CD4-positive, alpha-beta T cell (primary cell): ENCODE measurements around the gene KIAA0040. TPM values are rescaled to one million over a fixed set of nuclear protein-coding genes. Genes with fewer than 3 reads are reported as not detected.

Source experiments
- ATAC-seq: fragments of 200-7000 bp; cut with Tn5 transposase; one replicate; pipeline ENCODE4 v1.10.0; 2022; ENCODE audit warnings: mild to moderate bottlenecking; ENCODE audit not compliant: poor library complexity
- CTCF ChIA-PET: fragments of 350-600 bp; sonication (Branson Sonifier 250); formaldehyde crosslinking; loops from one replicate; lab custom pipeline; 2021; ENCODE audit warnings: antibody characterized with exemption, inconsistent platforms; lab: Charles Lee
- POLR2A ChIA-PET: fragments of 350-600 bp; sonication (Branson Sonifier 250); formaldehyde crosslinking; loops from one replicate; lab custom pipeline; 2021; ENCODE audit warnings: antibody characterized with exemption, inconsistent platforms; lab: Charles Lee
- DNase-seq, 14 experiments: peaks; one replicate each; pipeline ENCODE4 v3.0.0-alpha.2; 2013 to 2020; ENCODE audit warnings: mixed read lengths in 2 of 14
- H3K27ac ChIP-seq, 2 donors: one replicate each; pipeline versions ENCODE4 v1.5.1 to v1.7.0; 2013; ENCODE audit warnings: low read length in 2 of 2, low read depth in 1 of 2, mild to moderate bottlenecking in 1 of 2
- H3K27me3 ChIP-seq, 2 experiments: 1 replicate in 1 of 2; 2 replicates in 1 of 2; pipeline versions ENCODE4 v1.6.1 to v1.7.0; 2013; ENCODE audit warnings: low read length in 2 of 2, control low read depth in 1 of 2, mild to moderate bottlenecking in 1 of 2, moderate library complexity in 1 of 2; ENCODE audit not compliant: insufficient read depth in 2 of 2, control insufficient read depth in 1 of 2
- H3K36me3 ChIP-seq: one replicate; pipeline ENCODE4 v1.6.1; 2013; ENCODE audit warnings: low read length, control low read depth; ENCODE audit not compliant: insufficient read depth
- H3K4me1 ChIP-seq: one replicate; pipeline ENCODE4 v1.6.1; 2013; ENCODE audit warnings: low read length, control low read depth; ENCODE audit not compliant: insufficient read depth
- H3K4me3 ChIP-seq: one replicate; pipeline ENCODE4 v1.5.1; 2013; ENCODE audit warnings: mild to moderate bottlenecking, low read length, moderate library complexity
- H3K9me3 ChIP-seq, 2 experiments: 1 replicate in 1 of 2; 2 replicates in 1 of 2; pipeline versions ENCODE4 v1.6.1 to v1.7.0; 2013; ENCODE audit warnings: low read length in 2 of 2, mild to moderate bottlenecking in 2 of 2, control low read depth in 1 of 2, moderate library complexity in 1 of 2; ENCODE audit not compliant: control insufficient read depth in 1 of 2, insufficient read depth in 1 of 2
- H3K27ac Mint-ChIP-seq: one replicate; pipeline ENCODE4 v1.8.0; 2020; ENCODE audit warnings: mixed read lengths
- H3K27me3 Mint-ChIP-seq: one replicate; pipeline ENCODE4 v1.8.0; 2021; ENCODE audit warnings: mixed read lengths
- H3K36me3 Mint-ChIP-seq: one replicate; pipeline ENCODE4 v1.8.0; 2021; ENCODE audit warnings: low read depth, mixed read lengths
- H3K4me1 Mint-ChIP-seq: one replicate; pipeline ENCODE4 v1.8.0; 2021; ENCODE audit warnings: low read depth, mixed read lengths
- H3K4me3 Mint-ChIP-seq: one replicate; pipeline ENCODE4 v1.8.0; 2020; ENCODE audit warnings: mild to moderate bottlenecking, mixed read lengths
- H3K9me3 Mint-ChIP-seq: one replicate; pipeline ENCODE4 v1.8.0; 2020; ENCODE audit warnings: mixed read lengths
- intact Hi-C, 2 experiments: fragments of 100-400 bp; cut with DNase I in 1 of 2; cut with micrococcal nuclease in 1 of 2; formaldehyde crosslinking; loops; one replicate each; pipeline versions ENCODE4 v1.15.1 to v1.9.0; 2023 to 2025; cut with DNase I, micrococcal nuclease
- total RNA-seq, 174 experiments: library from RNA in 2 of 174; stranded (reverse) in 2 of 174; gene quantifications; one replicate each; pipeline ENCODE4 v1.2.3 and lab custom pipeline; 2021 to 2026
- TF ChIP-seq, protein P1 (sequence below): fragments of 200-600 bp; IDR thresholded peaks from one replicate; pipeline ENCODE4 v1.8.0; 2022; ENCODE audit warnings: antibody characterized with exemption, mild to moderate bottlenecking

KIAA0040 gene
- total RNA-seq, 2 experiments from 2014 or later: 13.5 to 14.5 TPM

DNA sequence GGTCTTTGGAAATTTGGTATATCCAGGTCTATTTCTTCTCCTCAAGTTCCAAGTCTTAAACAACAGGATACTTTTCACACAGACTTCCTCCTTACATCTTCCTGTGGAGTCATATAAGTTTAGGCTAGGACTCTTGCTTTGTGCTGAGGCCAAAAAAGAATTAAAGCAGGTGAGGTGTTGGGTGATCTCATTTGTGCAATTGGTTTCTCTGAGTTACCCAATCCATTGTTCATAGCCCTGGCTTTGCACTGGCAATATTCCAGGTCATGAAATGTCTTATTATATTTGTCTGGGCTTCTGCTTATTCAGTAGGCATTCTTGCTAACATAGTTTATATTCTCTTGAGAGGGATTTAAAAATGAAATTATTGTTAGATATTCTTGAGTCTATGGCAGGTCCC, 14.1 kb upstream of the KIAA0040 start:
- DNase-seq (no peak), ATAC-seq (no peak)
- ChIA-PET POLR2A (interaction anchor here (2.1 to 3.5 kb wide), 2 partner anchors 15 to 18 kb away, joined by 9 to 11 read pairs; no protein-coding TSS in a partner anchor), CTCF (no interaction called here)
- Mint-ChIP-seq H3K4me3 (no peak overlapping the region), H3K27ac (no peak overlapping the region), H3K27me3 (no peaks in the 10 kb centered on the region), H3K36me3 (no peaks in the 10 kb centered on the region), H3K4me1 (peaks cover 63% of the 10 kb centered on the region), H3K9me3 (no peaks in the 10 kb centered on the region)
- TF ChIP-seq, protein P1, sequence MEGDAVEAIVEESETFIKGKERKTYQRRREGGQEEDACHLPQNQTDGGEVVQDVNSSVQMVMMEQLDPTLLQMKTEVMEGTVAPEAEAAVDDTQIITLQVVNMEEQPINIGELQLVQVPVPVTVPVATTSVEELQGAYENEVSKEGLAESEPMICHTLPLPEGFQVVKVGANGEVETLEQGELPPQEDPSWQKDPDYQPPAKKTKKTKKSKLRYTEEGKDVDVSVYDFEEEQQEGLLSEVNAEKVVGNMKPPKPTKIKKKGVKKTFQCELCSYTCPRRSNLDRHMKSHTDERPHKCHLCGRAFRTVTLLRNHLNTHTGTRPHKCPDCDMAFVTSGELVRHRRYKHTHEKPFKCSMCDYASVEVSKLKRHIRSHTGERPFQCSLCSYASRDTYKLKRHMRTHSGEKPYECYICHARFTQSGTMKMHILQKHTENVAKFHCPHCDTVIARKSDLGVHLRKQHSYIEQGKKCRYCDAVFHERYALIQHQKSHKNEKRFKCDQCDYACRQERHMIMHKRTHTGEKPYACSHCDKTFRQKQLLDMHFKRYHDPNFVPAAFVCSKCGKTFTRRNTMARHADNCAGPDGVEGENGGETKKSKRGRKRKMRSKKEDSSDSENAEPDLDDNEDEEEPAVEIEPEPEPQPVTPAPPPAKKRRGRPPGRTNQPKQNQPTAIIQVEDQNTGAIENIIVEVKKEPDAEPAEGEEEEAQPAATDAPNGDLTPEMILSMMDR: no peak
- H3K9me3 ChIP-seq: no peaks in the 10 kb centered on the region
- H3K27me3 ChIP-seq: no peaks in the 10 kb centered on the region
- no peak overlapping the region for H3K27ac ChIP-seq
- H3K4me3 ChIP-seq: no peak overlapping the region
- H3K36me3 ChIP-seq: no peaks in the 10 kb centered on the region
- peaks cover 34% of the 10 kb centered on the region for H3K4me1 ChIP-seq
- intact Hi-C loops: loop anchor here in 1 of 2 experiments (5.0 kb wide), 1 partner anchor 91 kb away; no protein-coding TSS in a partner anchor

DNA sequence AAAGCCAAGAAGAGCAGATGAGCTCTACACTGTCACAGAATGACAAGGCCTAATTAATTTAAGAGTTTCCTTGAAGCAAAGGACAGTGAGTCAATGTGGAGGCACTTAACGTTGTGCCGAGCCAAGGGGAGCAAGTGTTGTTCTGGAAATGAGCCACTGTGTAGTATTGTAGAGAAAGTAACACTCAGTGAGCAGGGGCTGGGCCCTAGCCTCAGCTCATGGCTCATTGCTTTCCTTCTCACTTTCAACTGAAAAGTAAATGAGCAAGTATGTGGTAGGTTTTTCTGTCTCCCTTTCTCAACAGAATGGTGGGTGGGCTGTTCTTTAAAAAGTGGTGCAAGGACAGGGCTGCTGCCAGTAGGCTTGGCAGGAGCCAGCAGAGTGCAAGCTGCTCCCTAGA, 11.8 kb upstream of the KIAA0040 start:
- no peaks in the 10 kb centered on the region for H3K9me3 Mint-ChIP-seq

DNA sequence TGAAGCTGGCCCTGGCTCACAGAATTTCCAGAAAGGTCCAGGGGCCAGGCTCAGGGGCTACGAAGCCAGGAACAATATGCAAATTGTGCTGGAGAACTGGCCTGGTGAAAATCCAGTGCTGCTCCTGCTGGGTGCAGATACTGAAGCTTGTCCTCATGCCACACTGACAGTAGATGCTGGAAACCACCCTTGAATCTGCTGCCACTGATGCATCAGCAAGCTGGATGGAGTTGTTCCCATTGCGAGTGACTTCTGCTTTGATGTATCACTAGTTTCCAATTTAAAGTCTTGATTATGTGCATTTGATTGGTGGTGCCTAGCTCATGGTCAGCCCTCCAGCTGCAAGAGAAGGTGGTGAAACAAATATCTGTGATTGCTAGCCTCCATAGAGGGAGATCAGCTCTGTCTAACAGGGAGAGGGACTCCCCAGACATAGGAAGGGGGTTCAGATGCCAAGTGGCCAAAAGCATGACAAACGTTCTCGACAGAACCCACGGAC, 11.0 kb upstream of the KIAA0040 start:
- H3K4me1 Mint-ChIP-seq: peaks cover 33% of the 10 kb centered on the region
- H3K36me3 Mint-ChIP-seq: no peaks in the 10 kb centered on the region
- intact Hi-C loops: loop anchor here in 1 of 2 experiments (5.0 kb wide), 1 partner anchor 39 kb away; no protein-coding TSS in a partner anchor
- Histone ChIP-seq H3K27ac (no peak overlapping the region), H3K9me3 (no peaks in the 10 kb centered on the region), H3K27me3 (no peaks in the 10 kb centered on the region), H3K4me3 (no peak overlapping the region), H3K36me3 (no peaks in the 10 kb centered on the region), H3K4me1 (peaks cover 7% of the 10 kb centered on the region)
- DNase-seq (no peak), ATAC-seq (no peak)
- H3K27me3 Mint-ChIP-seq: no peaks in the 10 kb centered on the region
- no peaks in the 10 kb centered on the region for H3K9me3 Mint-ChIP-seq
- ChIA-PET POLR2A (interaction anchor here (3.5 kb wide), 1 partner anchor 12 kb away, joined by 11 read pairs; no protein-coding TSS in a partner anchor), CTCF (no interaction called here)
- TF ChIP-seq, protein P1: no peak
- H3K4me3 Mint-ChIP-seq: no peak overlapping the region
- no peak overlapping the region for H3K27ac Mint-ChIP-seq

More for the DNA sequence above, 11.8 kb upstream of the KIAA0040 start:
- Histone ChIP-seq H3K9me3 (no peaks in the 10 kb centered on the region), H3K27ac (no peak overlapping the region), H3K36me3 (no peaks in the 10 kb centered on the region), H3K4me3 (no peak overlapping the region), H3K27me3 (no peaks in the 10 kb centered on the region), H3K4me1 (peaks cover 14% of the 10 kb centered on the region)
- DNase-seq (no peak), ATAC-seq (no peak)
- TF ChIP-seq, protein P1: no peak
- ChIA-PET CTCF (no interaction called here), POLR2A (interaction anchor here (2.1 to 3.5 kb wide), 2 partner anchors 13 to 15 kb away, joined by 9 to 11 read pairs; no protein-coding TSS in a partner anchor)
- peaks cover 40% of the 10 kb centered on the region for H3K4me1 Mint-ChIP-seq
- intact Hi-C loops: loop anchor here in 1 of 2 experiments (5.0 kb wide), 1 partner anchor 38 kb away; no protein-coding TSS in a partner anchor
- H3K4me3 Mint-ChIP-seq: no peak overlapping the region
- no peak overlapping the region for H3K27ac Mint-ChIP-seq
- no peaks in the 10 kb centered on the region for H3K36me3 Mint-ChIP-seq
- no peaks in the 10 kb centered on the region for H3K27me3 Mint-ChIP-seq
